ENCODE data around the gene PRTG. TPM values are rescaled to one million over a fixed set of nuclear protein-coding genes. Genes with fewer than 3 reads are reported as not detected.
A peak's percentile ranks its signal among the peaks of the same experiment; 100 is the strongest.

PRTG gene
- total RNA-seq, 1 donor = 4.7 TPM

GRCh38 chr15:55740981-55741832 is 1.7 kb downstream of the PRTG start:
- Histone ChIP-seq H3K27ac (ENCODE audit: low read depth, low read length) (no peak overlapping the region), H3K4me3 (ENCODE audit: insufficient read depth, low read length) (peak overlapping the region; percentile 82), H3K79me2 (ENCODE audit: insufficient read depth, low read length) (no peaks in the 10 kb centered on the region), H3K4me2 (ENCODE audit: insufficient read depth, low read length) (peak overlapping the region; percentile 95), H3K36me3 (ENCODE audit: insufficient read depth, low read length) (no peaks in the 10 kb centered on the region), H3K27me3 (ENCODE audit: insufficient read depth, low read length) (peaks cover 27% of the 10 kb centered on the region), H3K9me3 (ENCODE audit: low read depth, low read length) (no peaks in the 10 kb centered on the region), H2AFZ (ENCODE audit: low read length) (no peak overlapping the region), H4K20me1 (ENCODE audit: insufficient read depth, low read length) (no peaks in the 10 kb centered on the region), H3K4me1 (ENCODE audit: insufficient read depth, low read length) (peaks cover 13% of the 10 kb centered on the region)
- peak; percentile 56 for DNase-seq (ENCODE audit: insufficient read length, low spot score, missing footprints)
- no peak for TF ChIP-seq CTCF (IDR thresholded peaks at IDR 0.05; ENCODE audit: extremely low read depth, low read depth, low read length)

- no peak for TF ChIP-seq CTCF (IDR thresholded peaks at IDR 0.05; ENCODE audit: extremely low read depth, low read depth, low read length)
- no peaks in the 10 kb centered on the region for H3K79me2 ChIP-seq (ENCODE audit: insufficient read depth, low read length)
- no peak overlapping the region for H3K27ac ChIP-seq (ENCODE audit: low read depth, low read length)
- no peak for DNase-seq (ENCODE audit: insufficient read length, low spot score, missing footprints)
- H3K9me3 ChIP-seq (ENCODE audit: low read depth, low read length) = no peaks in the 10 kb centered on the region
- H3K4me2 ChIP-seq (ENCODE audit: insufficient read depth, low read length) = no peak overlapping the region
- no peak overlapping the region for H2AFZ ChIP-seq (ENCODE audit: low read length)
- H3K27me3 ChIP-seq (ENCODE audit: insufficient read depth, low read length) = peaks cover 27% of the 10 kb centered on the region
- no peaks in the 10 kb centered on the region for H4K20me1 ChIP-seq (ENCODE audit: insufficient read depth, low read length)
- H3K36me3 ChIP-seq (ENCODE audit: insufficient read depth, low read length) = no peaks in the 10 kb centered on the region
- no peak overlapping the region for H3K4me3 ChIP-seq (ENCODE audit: insufficient read depth, low read length)
- H3K4me1 ChIP-seq (ENCODE audit: insufficient read depth, low read length) = peaks cover 13% of the 10 kb centered on the region
Measured at GRCh38 chr15:55740359-55740878, 2.5 kb downstream of the PRTG start.

GRCh38 chr15:55739641-55740040 is 3.3 kb downstream of the PRTG start:
- H4K20me1 ChIP-seq (ENCODE audit: insufficient read depth, low read length) = no peaks in the 10 kb centered on the region
- H3K4me2 ChIP-seq (ENCODE audit: insufficient read depth, low read length) = no peak overlapping the region
- H3K36me3 ChIP-seq (ENCODE audit: insufficient read depth, low read length) = no peaks in the 10 kb centered on the region
- H2AFZ ChIP-seq (ENCODE audit: low read length) = no peak overlapping the region
- H3K27me3 ChIP-seq (ENCODE audit: insufficient read depth, low read length) = peaks cover 27% of the 10 kb centered on the region
- no peak overlapping the region for H3K27ac ChIP-seq (ENCODE audit: low read depth, low read length)
- H3K4me3 ChIP-seq (ENCODE audit: insufficient read depth, low read length) = no peak overlapping the region
- no peak for DNase-seq (ENCODE audit: insufficient read length, low spot score, missing footprints)
- TF ChIP-seq CTCF (IDR thresholded peaks at IDR 0.05; ENCODE audit: extremely low read depth, low read depth, low read length) = no peak
- no peaks in the 10 kb centered on the region for H3K79me2 ChIP-seq (ENCODE audit: insufficient read depth, low read length)
- H3K9me3 ChIP-seq (ENCODE audit: low read depth, low read length) = no peaks in the 10 kb centered on the region
- peaks cover 13% of the 10 kb centered on the region for H3K4me1 ChIP-seq (ENCODE audit: insufficient read depth, low read length)

GRCh38 chr15:55738715-55739114 is 4.2 kb downstream of the PRTG start:
- no peak overlapping the region for H3K4me2 ChIP-seq (ENCODE audit: insufficient read depth, low read length)
- no peaks in the 10 kb centered on the region for H4K20me1 ChIP-seq (ENCODE audit: insufficient read depth, low read length)
- no peaks in the 10 kb centered on the region for H3K9me3 ChIP-seq (ENCODE audit: low read depth, low read length)
- no peaks in the 10 kb centered on the region for H3K36me3 ChIP-seq (ENCODE audit: insufficient read depth, low read length)
- H3K27me3 ChIP-seq (ENCODE audit: insufficient read depth, low read length) = peaks cover 20% of the 10 kb centered on the region
- H3K79me2 ChIP-seq (ENCODE audit: insufficient read depth, low read length) = no peaks in the 10 kb centered on the region
- peaks cover 10% of the 10 kb centered on the region for H3K4me1 ChIP-seq (ENCODE audit: insufficient read depth, low read length)
- H2AFZ ChIP-seq (ENCODE audit: low read length) = no peak overlapping the region
- H3K27ac ChIP-seq (ENCODE audit: low read depth, low read length) = no peak overlapping the region
- TF ChIP-seq CTCF (IDR thresholded peaks at IDR 0.05; ENCODE audit: extremely low read depth, low read depth, low read length) = no peak
- no peak overlapping the region for H3K4me3 ChIP-seq (ENCODE audit: insufficient read depth, low read length)
- no peak for DNase-seq (ENCODE audit: insufficient read length, low spot score, missing footprints)
